ENCODE measurements around the gene CHST5.

Gene CHST5

GRCh38 chr16:75535901-75536300, at the start of gene CHST5:
CHST5 (minus strand) TSS chr16:75536108; CDS start chr16:75530384, 5,724 bp downstream.
- Histone ChIP-seq H3K27ac (ENCODE audit: poor library complexity, severe bottlenecking) (no peak within 1 kb of the TSS), H3K27me3 (ENCODE audit: insufficient read depth, poor library complexity, severe bottlenecking) (no peaks in the 10 kb centered on the region), H3K9me3 (ENCODE audit: severe bottlenecking) (no peaks in the 10 kb centered on the region), H3K36me3 (ENCODE audit: low read depth) (0 out of 2 replicates have a peak, but pooled peaks cover 3% of the 10 kb centered on the region), H3K4me3 (ENCODE audit: severe bottlenecking) (no peak within 1 kb of the TSS), H3K4me1 (ENCODE audit: insufficient read depth, poor library complexity, severe bottlenecking) (no peaks in the 10 kb centered on the region)
- ATAC-seq (ENCODE audit: low read depth) (no peak), DNase-seq (ENCODE audit: low spot score) (no peak)
- TF ChIP-seq CTCF (IDR thresholded peaks at IDR 0.05; ENCODE audit: poor library complexity, severe bottlenecking): no peak

GRCh38 chr16:75584108-75584507, 48.2 kb upstream of the CHST5 start:
- H3K36me3 ChIP-seq (ENCODE audit: low read depth): peaks cover 20% of the 10 kb centered on the region
- no peak for TF ChIP-seq CTCF (IDR thresholded peaks at IDR 0.05; ENCODE audit: poor library complexity, severe bottlenecking)
- DNase-seq (ENCODE audit: low spot score): no peak

GRCh38 chr16:75579281-75579834, 43.5 kb upstream of the CHST5 start:
- Histone ChIP-seq H3K4me1 (ENCODE audit: insufficient read depth, poor library complexity, severe bottlenecking) (no peaks in the 10 kb centered on the region), H3K36me3 (ENCODE audit: low read depth) (peaks cover 57% of the 10 kb centered on the region), H3K27me3 (ENCODE audit: insufficient read depth, poor library complexity, severe bottlenecking) (no peaks in the 10 kb centered on the region), H3K9me3 (ENCODE audit: severe bottlenecking) (no peaks in the 10 kb centered on the region), H3K27ac (ENCODE audit: poor library complexity, severe bottlenecking) (no peak overlapping the region), H3K4me3 (ENCODE audit: severe bottlenecking) (no peak overlapping the region)
- DNase-seq (ENCODE audit: low spot score): no peak
- no peak for TF ChIP-seq CTCF (IDR thresholded peaks at IDR 0.05; ENCODE audit: poor library complexity, severe bottlenecking)
- no peak for ATAC-seq (ENCODE audit: low read depth)

More at GRCh38 chr16:75584108-75584507, 48.2 kb upstream of the CHST5 start:
- Histone ChIP-seq H3K4me3 (ENCODE audit: severe bottlenecking) (no peak overlapping the region), H3K27me3 (ENCODE audit: insufficient read depth, poor library complexity, severe bottlenecking) (no peaks in the 10 kb centered on the region), H3K4me1 (ENCODE audit: insufficient read depth, poor library complexity, severe bottlenecking) (no peaks in the 10 kb centered on the region), H3K9me3 (ENCODE audit: severe bottlenecking) (no peaks in the 10 kb centered on the region), H3K27ac (ENCODE audit: poor library complexity, severe bottlenecking) (no peak overlapping the region)
- no peak for ATAC-seq (ENCODE audit: low read depth)

GRCh38 chr16:75578725-75579124, 42.8 kb upstream of the CHST5 start:
- Histone ChIP-seq H3K4me3 (ENCODE audit: severe bottlenecking) (no peak overlapping the region), H3K9me3 (ENCODE audit: severe bottlenecking) (no peaks in the 10 kb centered on the region), H3K36me3 (ENCODE audit: low read depth) (peaks cover 64% of the 10 kb centered on the region), H3K27me3 (ENCODE audit: insufficient read depth, poor library complexity, severe bottlenecking) (no peaks in the 10 kb centered on the region), H3K4me1 (ENCODE audit: insufficient read depth, poor library complexity, severe bottlenecking) (no peaks in the 10 kb centered on the region), H3K27ac (ENCODE audit: poor library complexity, severe bottlenecking) (no peak overlapping the region)
- DNase-seq (ENCODE audit: low spot score) (no peak), ATAC-seq (ENCODE audit: low read depth) (no peak)
- TF ChIP-seq CTCF (IDR thresholded peaks at IDR 0.05; ENCODE audit: poor library complexity, severe bottlenecking): no peak

- H3K27ac ChIP-seq (ENCODE audit: poor library complexity, severe bottlenecking): no peak overlapping the region
- no peaks in the 10 kb centered on the region for H3K9me3 ChIP-seq (ENCODE audit: severe bottlenecking)
- ATAC-seq (ENCODE audit: low read depth): no peak
- TF ChIP-seq CTCF (IDR thresholded peaks at IDR 0.05; ENCODE audit: poor library complexity, severe bottlenecking): no peak
- H3K4me3 ChIP-seq (ENCODE audit: severe bottlenecking): no peak overlapping the region
- no peak for DNase-seq (ENCODE audit: low spot score)
- peaks cover 69% of the 10 kb centered on the region for H3K36me3 ChIP-seq (ENCODE audit: low read depth)
- H3K27me3 ChIP-seq (ENCODE audit: insufficient read depth, poor library complexity, severe bottlenecking): no peaks in the 10 kb centered on the region
- H3K4me1 ChIP-seq (ENCODE audit: insufficient read depth, poor library complexity, severe bottlenecking): no peaks in the 10 kb centered on the region
These were observed 42.3 kb upstream of the CHST5 start for GRCh38 chr16:75578212-75578611.
